ENCODE measurements around the gene DR1.

DNA sequence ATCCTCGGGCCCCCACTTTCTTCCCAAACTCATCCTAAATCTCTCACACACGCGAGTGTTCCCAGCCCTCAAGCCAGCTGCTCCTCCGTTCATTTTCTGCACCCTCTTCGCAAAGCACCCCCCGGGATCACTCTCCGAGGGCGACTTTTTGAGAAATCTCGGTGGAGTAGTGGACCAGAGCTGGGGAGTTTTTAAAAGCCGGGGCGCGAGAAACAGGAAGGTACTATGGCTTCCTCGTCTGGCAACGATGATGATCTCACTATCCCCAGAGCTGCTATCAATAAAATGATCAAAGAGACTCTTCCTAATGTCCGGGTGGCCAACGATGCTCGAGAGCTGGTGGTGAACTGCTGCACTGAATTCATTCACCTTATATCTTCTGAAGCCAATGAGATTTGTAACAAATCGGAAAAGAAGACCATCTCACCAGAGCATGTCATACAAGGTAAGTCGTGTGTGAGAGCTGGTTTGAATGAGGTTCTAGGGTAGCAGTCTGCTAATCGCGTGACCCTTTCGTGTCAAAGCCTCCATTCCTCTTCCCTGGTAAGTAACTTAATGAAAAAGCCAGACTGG lies 800 bp downstream of the DR1 start:
- TF ChIP-seq, protein P1, sequence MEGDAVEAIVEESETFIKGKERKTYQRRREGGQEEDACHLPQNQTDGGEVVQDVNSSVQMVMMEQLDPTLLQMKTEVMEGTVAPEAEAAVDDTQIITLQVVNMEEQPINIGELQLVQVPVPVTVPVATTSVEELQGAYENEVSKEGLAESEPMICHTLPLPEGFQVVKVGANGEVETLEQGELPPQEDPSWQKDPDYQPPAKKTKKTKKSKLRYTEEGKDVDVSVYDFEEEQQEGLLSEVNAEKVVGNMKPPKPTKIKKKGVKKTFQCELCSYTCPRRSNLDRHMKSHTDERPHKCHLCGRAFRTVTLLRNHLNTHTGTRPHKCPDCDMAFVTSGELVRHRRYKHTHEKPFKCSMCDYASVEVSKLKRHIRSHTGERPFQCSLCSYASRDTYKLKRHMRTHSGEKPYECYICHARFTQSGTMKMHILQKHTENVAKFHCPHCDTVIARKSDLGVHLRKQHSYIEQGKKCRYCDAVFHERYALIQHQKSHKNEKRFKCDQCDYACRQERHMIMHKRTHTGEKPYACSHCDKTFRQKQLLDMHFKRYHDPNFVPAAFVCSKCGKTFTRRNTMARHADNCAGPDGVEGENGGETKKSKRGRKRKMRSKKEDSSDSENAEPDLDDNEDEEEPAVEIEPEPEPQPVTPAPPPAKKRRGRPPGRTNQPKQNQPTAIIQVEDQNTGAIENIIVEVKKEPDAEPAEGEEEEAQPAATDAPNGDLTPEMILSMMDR (IDR thresholded peaks at IDR 0.05 in 4 of 5, conservative IDR thresholded peaks at IDR 0.05 in 1 of 5): no peak
- TF ChIP-seq POLR2A (IDR thresholded peaks at IDR 0.05): peak in 1 of 2 donors; percentile 49

Data from gastrocnemius medialis (tissue), 4 donors.